Type B pancreatic cell (in vitro differentiated cells): Measurements from ENCODE around the gene EML1. TPM values are rescaled to one million over a fixed set of nuclear protein-coding genes. Genes with fewer than 3 reads are reported as not detected.

Experiments used
- DNase-seq: peaks from one replicate; pipeline ENCODE4 v3.0.0; 2021; ENCODE audit warnings: mixed read lengths; ENCODE audit not compliant: unreplicated experiment; ENCODE audit errors: extremely low spot score
- H3K27ac Mint-ChIP-seq: 2 replicates; pipeline ENCODE4 v1.8.0; 2021; ENCODE audit warnings: mild to moderate bottlenecking, mixed read lengths
- H3K27me3 Mint-ChIP-seq: 2 replicates; pipeline ENCODE4 v1.8.0; 2021; ENCODE audit warnings: mixed read lengths
- H3K36me3 Mint-ChIP-seq: 2 replicates; pipeline ENCODE4 v1.8.0; 2021; ENCODE audit warnings: mixed read lengths
- H3K4me1 Mint-ChIP-seq: one replicate; pipeline ENCODE4 v1.8.0; 2021; ENCODE audit warnings: mixed read lengths; ENCODE audit not compliant: unreplicated experiment
- H3K4me3 Mint-ChIP-seq: 2 replicates; pipeline ENCODE4 v1.8.0; 2021; ENCODE audit warnings: mild to moderate bottlenecking, mixed read lengths
- H3K9me3 Mint-ChIP-seq: 2 replicates; pipeline ENCODE4 v1.8.0; 2021; ENCODE audit warnings: mixed read lengths
- total RNA-seq: library from RNA; stranded (reverse); gene quantifications from 2 replicates; pipeline ENCODE4 v1.2.1, GENCODE V29; 2021; ENCODE audit warnings: low replicate concordance
- TF ChIP-seq, protein P1 (sequence below): fragments of 200-600 bp; sonication (generic); conservative IDR thresholded peaks from 2 replicates; pipeline ENCODE4 v1.5.0; 2021; ENCODE audit warnings: antibody characterized with exemption, mild to moderate bottlenecking

Gene EML1
- total RNA-seq, 1 donor from 2014 or later, result 45.7 TPM

DNA sequence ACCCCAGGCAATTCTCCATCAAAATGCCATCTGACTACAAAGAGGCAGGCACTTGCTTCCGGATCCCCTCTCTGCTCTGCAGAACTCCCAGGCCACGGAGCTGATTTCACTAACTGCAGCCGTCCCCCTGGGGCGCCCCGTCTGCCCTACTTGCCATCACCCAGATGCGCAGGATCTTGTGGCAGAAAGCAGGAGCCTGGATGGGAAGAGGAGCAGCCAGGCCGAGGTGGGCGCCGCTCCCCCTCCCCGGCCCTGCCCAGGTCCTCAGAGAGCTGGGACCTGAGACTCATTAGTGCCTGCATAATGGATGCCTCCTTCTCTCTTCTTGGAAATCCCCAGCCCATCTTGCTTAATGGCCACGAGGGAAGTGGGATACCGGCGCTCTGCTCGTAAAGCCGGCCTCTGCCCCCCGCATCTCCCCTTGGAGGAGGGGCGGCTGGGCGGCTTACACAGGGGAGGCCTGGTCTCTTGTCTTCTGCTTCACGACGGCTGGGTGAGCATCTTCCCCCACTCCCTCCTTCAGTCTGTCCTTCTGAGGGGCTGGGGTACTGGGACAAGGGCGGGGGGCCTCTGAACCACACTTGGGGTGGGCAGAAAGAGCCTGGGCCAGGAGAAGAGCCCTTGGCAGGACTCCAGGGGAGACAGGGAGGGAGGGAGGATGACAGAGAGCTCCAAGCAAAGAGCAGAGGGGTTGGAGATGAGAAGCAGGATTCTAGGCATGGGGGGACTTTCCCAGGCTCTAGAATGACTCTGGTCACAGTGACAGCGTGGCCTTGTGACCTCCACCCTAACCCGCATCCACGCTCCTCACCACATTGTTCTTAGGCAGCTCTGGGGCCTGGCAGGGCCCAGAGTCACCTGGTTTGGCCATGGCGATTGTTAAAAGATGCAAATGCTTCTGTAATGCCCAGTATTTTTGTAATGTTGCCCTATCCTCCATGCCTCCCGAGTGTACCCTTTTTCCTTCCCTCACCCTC lies 19.4 kb upstream of the EML1 start:
- Mint-ChIP-seq H3K4me1 (peaks cover 21% of the 10 kb centered on the region), H3K27ac (no peak overlapping the region), H3K36me3 (no peaks in the 10 kb centered on the region), H3K4me3 (no peak overlapping the region), H3K9me3 (peaks cover 6% of the 10 kb centered on the region), H3K27me3 (peaks cover 4% of the 10 kb centered on the region)
- TF ChIP-seq, protein P1, sequence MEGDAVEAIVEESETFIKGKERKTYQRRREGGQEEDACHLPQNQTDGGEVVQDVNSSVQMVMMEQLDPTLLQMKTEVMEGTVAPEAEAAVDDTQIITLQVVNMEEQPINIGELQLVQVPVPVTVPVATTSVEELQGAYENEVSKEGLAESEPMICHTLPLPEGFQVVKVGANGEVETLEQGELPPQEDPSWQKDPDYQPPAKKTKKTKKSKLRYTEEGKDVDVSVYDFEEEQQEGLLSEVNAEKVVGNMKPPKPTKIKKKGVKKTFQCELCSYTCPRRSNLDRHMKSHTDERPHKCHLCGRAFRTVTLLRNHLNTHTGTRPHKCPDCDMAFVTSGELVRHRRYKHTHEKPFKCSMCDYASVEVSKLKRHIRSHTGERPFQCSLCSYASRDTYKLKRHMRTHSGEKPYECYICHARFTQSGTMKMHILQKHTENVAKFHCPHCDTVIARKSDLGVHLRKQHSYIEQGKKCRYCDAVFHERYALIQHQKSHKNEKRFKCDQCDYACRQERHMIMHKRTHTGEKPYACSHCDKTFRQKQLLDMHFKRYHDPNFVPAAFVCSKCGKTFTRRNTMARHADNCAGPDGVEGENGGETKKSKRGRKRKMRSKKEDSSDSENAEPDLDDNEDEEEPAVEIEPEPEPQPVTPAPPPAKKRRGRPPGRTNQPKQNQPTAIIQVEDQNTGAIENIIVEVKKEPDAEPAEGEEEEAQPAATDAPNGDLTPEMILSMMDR, result no peak
- DNase-seq, result peak; percentile 60

DNA sequence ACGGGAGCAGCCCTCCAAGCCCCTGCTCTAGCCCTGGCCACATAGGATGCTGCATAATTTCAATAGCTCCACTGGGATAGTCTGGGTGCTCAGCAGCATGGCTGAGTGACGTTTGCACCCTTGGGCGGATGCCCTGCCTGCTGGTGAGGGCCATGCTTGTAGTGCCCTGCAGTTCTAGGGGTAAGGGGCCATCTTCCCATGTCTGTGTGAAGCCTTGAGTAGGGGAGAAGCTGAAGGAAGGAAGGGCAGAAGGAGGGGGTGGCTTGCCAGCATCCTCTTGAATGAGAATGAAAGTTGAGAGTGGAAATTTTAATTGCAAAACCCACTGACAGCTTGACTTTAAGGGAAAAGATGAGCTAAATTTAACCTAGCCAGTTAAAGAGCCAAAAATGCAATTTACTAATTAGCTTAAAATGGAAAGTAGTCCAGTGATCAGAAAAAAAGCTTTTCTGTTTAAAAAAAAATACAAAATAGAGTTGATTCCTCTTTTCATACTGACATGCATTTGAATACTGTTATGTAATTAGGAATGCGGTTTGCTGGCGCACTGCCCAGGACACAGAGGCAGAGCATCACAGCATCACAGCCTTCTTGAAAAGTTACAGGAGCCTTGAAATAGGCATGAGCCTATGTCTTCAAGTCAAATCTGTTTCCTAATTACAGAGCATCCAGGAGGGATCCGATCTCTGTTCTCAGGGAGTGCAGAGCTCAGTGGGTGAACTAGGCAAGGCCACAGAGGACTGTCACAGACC lies 18.5 kb upstream of the EML1 start:
- H3K36me3 Mint-ChIP-seq, result no peaks in the 10 kb centered on the region
- no peak overlapping the region for H3K4me3 Mint-ChIP-seq
- H3K4me1 Mint-ChIP-seq, result peaks cover 21% of the 10 kb centered on the region
- peaks cover 4% of the 10 kb centered on the region for H3K27me3 Mint-ChIP-seq
- TF ChIP-seq, protein P1, result no peak
- peaks cover 6% of the 10 kb centered on the region for H3K9me3 Mint-ChIP-seq
- peak; percentile 52 for DNase-seq
- no peak overlapping the region for H3K27ac Mint-ChIP-seq

DNA sequence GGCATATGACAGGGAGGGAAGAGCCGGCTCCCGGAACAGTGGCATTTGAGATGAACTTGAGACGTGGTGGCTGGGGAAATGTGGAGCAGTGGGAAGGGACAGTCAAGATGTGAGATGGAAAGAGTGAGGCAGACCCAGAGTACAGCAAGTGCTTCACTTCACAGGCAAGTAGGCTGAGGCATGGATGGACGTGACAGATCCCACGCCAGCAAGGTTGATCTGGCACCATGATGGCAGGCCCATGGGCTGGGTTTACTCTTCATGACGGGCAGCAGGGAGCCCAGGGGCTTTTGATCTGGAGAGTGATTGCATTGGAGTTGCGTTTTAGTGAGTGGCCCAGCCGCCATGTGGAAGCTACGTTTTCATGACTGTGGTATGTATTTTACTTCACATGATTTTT lies 17.9 kb upstream of the EML1 start:
- H3K27ac Mint-ChIP-seq, result no peak overlapping the region
- no peak overlapping the region for H3K4me3 Mint-ChIP-seq
- H3K9me3 Mint-ChIP-seq, result peaks cover 6% of the 10 kb centered on the region
- peaks cover 21% of the 10 kb centered on the region for H3K4me1 Mint-ChIP-seq
- H3K27me3 Mint-ChIP-seq, result peaks cover 4% of the 10 kb centered on the region
- TF ChIP-seq, protein P1, result no peak
- H3K36me3 Mint-ChIP-seq, result no peaks in the 10 kb centered on the region
- no peak for DNase-seq

DNA sequence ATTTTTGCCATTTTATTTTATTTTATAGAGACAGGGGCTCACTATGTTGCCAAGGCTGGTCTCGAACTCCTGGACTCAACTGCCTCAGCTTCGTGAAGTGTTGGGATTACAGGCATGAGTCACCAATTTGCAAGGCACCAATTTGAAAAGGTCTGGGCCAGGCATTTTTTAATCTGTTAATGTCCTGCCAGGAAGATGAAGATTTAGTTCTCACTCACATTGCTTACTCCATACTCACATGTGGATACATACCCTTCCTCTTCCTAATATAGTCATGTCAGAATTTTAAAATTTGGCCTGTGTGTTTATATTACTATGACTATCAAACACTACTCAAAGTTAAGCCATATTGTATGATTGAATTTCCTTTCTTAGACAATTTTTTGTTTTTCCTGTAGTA lies 15.3 kb upstream of the EML1 start:
- DNase-seq, result no peak
- peaks cover 8% of the 10 kb centered on the region for H3K27me3 Mint-ChIP-seq
- TF ChIP-seq, protein P1, result no peak
- H3K27ac Mint-ChIP-seq, result no peak overlapping the region
- H3K9me3 Mint-ChIP-seq, result peaks cover 6% of the 10 kb centered on the region
- no peak overlapping the region for H3K4me3 Mint-ChIP-seq
- no peaks in the 10 kb centered on the region for H3K36me3 Mint-ChIP-seq
- peaks cover 29% of the 10 kb centered on the region for H3K4me1 Mint-ChIP-seq

DNA sequence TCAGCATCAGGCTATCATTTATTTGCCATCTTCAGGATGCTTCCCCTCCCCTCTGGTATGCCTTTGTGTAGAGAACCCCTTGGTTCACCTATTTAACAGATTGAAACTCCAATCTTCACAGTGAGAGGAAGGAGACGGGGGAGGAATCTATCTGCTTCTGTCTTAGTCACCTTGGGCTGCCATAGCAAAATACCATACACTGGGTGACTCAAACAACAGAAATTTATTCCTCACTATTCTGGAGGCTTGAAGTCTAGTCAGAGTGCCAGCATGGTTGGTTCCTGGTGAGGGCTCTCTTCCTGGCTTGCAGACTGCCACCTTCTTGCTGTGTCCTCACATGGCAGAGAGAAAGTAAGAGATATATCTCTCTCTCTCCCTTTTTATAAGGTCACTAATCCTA lies 13.5 kb upstream of the EML1 start:
- DNase-seq, result no peak
- H3K27ac Mint-ChIP-seq, result no peak overlapping the region

More for the DNA sequence above, 13.5 kb upstream of the EML1 start:
- Mint-ChIP-seq H3K4me1 (peaks cover 18% of the 10 kb centered on the region), H3K4me3 (no peak overlapping the region), H3K36me3 (no peaks in the 10 kb centered on the region), H3K9me3 (peaks cover 6% of the 10 kb centered on the region), H3K27me3 (peaks cover 8% of the 10 kb centered on the region)
- TF ChIP-seq, protein P1, result no peak
